H9 (cell line): ENCODE measurements around the gene TBL1X. TPM values are rescaled to one million over a fixed set of nuclear protein-coding genes. Genes with fewer than 3 reads are reported as not detected.

Experiments
- DNase-seq: peaks from one replicate; pipeline ENCODE4 v3.0.0-alpha.2; 2017
- H2AFZ ChIP-seq: one replicate; pipeline ENCODE4 v1.6.1; 2013; ENCODE audit warnings: mild to moderate bottlenecking, low read length, control low read depth, moderate library complexity
- H2AK5ac ChIP-seq: 2 replicates; pipeline ENCODE4 v1.6.1; 2013; ENCODE audit warnings: low read length, control low read depth, mixed read lengths; ENCODE audit not compliant: insufficient read length
- H2BK120ac ChIP-seq: one replicate; pipeline ENCODE4 v1.6.1; 2013; ENCODE audit warnings: low read depth, mild to moderate bottlenecking, low read length, control low read depth, inconsistent platforms; ENCODE audit not compliant: poor library complexity, severe bottlenecking
- H2BK12ac ChIP-seq: 2 replicates; pipeline ENCODE4 v1.6.1; 2013; ENCODE audit warnings: low read length, control low read depth, mixed read lengths, low read depth; ENCODE audit not compliant: insufficient read length
- H2BK15ac ChIP-seq: 2 replicates; pipeline ENCODE4 v1.6.1; 2013; ENCODE audit warnings: low read depth, low read length, control low read depth
- H2BK20ac ChIP-seq: one replicate; pipeline ENCODE4 v1.6.1; 2013; ENCODE audit warnings: low read depth, mild to moderate bottlenecking, low read length, control low read depth, inconsistent platforms; ENCODE audit not compliant: poor library complexity, severe bottlenecking
- H2BK5ac ChIP-seq: 2 replicates; pipeline ENCODE4 v1.6.1; 2013; ENCODE audit warnings: low read length, control low read depth, mixed read lengths; ENCODE audit not compliant: insufficient read length
- H3K14ac ChIP-seq: 2 replicates; pipeline ENCODE4 v1.6.1; 2013; ENCODE audit warnings: low read length, control low read depth; ENCODE audit not compliant: insufficient read depth
- H3K18ac ChIP-seq: 2 replicates; pipeline ENCODE4 v1.6.1; 2013; ENCODE audit warnings: low read depth, mild to moderate bottlenecking, mixed read lengths, low read length, control low read depth; ENCODE audit not compliant: insufficient read length
- H3K23ac ChIP-seq: 2 replicates; pipeline ENCODE4 v1.6.1; 2013; ENCODE audit warnings: low read length, control low read depth, mixed read lengths, low read depth; ENCODE audit not compliant: insufficient read length
- H3K23me2 ChIP-seq: 2 replicates; pipeline ENCODE4 v1.6.1; 2013; ENCODE audit warnings: low read depth, mild to moderate bottlenecking, mixed read lengths, low read length, control low read depth; ENCODE audit not compliant: insufficient read length, poor library complexity, severe bottlenecking
- H3K27ac ChIP-seq: 2 replicates; pipeline ENCODE4 v1.5.1; 2013; ENCODE audit warnings: low read length, control low read depth, mixed read lengths, low read depth; ENCODE audit not compliant: insufficient read length
- H3K27me3 ChIP-seq: 2 replicates; pipeline ENCODE4 v1.6.1; 2013; ENCODE audit warnings: low read length, control low read depth, inconsistent platforms; ENCODE audit not compliant: insufficient read depth
- H3K4ac ChIP-seq: 2 replicates; pipeline ENCODE4 v1.6.1; 2013; ENCODE audit warnings: low read depth, mild to moderate bottlenecking, control low read depth, inconsistent platforms, low read length, moderate library complexity
- H3K4me1 ChIP-seq: 2 replicates; pipeline ENCODE4 v1.6.1; 2013; ENCODE audit warnings: low read length, control low read depth, inconsistent platforms; ENCODE audit not compliant: insufficient read depth
- H3K4me2 ChIP-seq: 2 replicates; pipeline ENCODE4 v1.6.1; 2013; ENCODE audit warnings: low read length, control low read depth, mixed read lengths; ENCODE audit not compliant: insufficient read length, insufficient read depth
- H3K56ac ChIP-seq: 2 replicates; pipeline ENCODE4 v1.6.1; 2013; ENCODE audit warnings: low read depth, mild to moderate bottlenecking, mixed read lengths, low read length, control low read depth; ENCODE audit not compliant: insufficient read length
- H3K79me1 ChIP-seq: 2 replicates; pipeline ENCODE4 v1.6.1; 2013; ENCODE audit warnings: low read depth, mild to moderate bottlenecking, moderate library complexity, low read length, control low read depth, inconsistent platforms; ENCODE audit not compliant: insufficient read depth, poor library complexity, severe bottlenecking
- H3K79me2 ChIP-seq: 2 replicates; pipeline ENCODE4 v1.6.1; 2013; ENCODE audit warnings: low read length, control low read depth, inconsistent platforms; ENCODE audit not compliant: insufficient read depth
- H3K9ac ChIP-seq: 2 replicates; pipeline ENCODE4 v1.6.1; 2013; ENCODE audit warnings: low read length, control low read depth, mixed read lengths; ENCODE audit not compliant: insufficient read length; ENCODE audit errors: extremely low read depth
- H3K9me3 ChIP-seq: one replicate; pipeline ENCODE4 v1.6.1; 2013; ENCODE audit warnings: low read depth, low read length, inconsistent platforms; ENCODE audit not compliant: control insufficient read depth
- H3T11ph ChIP-seq: one replicate; pipeline ENCODE4 v1.6.1; 2013; ENCODE audit warnings: mild to moderate bottlenecking, low read length, control low read depth, inconsistent platforms
- H4K20me1 ChIP-seq: one replicate; pipeline ENCODE4 v1.6.1; 2013; ENCODE audit not compliant: control insufficient read depth, insufficient read length, insufficient read depth
- H4K5ac ChIP-seq: 2 replicates; pipeline ENCODE4 v1.6.1; 2013; ENCODE audit warnings: low read depth, mild to moderate bottlenecking, mixed read lengths, low read length, control low read depth; ENCODE audit not compliant: insufficient read length
- H4K8ac ChIP-seq: replicated peaks from 2 replicates; pipeline ENCODE4 v1.6.1; 2013; ENCODE audit warnings: low read length, control low read depth, mixed read lengths, low read depth; ENCODE audit not compliant: insufficient read length
- H4K91ac ChIP-seq: 2 replicates; pipeline ENCODE4 v1.6.1; 2013; ENCODE audit warnings: low read depth, mild to moderate bottlenecking, moderate library complexity, mixed read lengths, low read length, control low read depth; ENCODE audit not compliant: insufficient read length
- H3K27ac Mint-ChIP-seq, 3 experiments: 2 replicates in 2 of 3; 3 replicates in 1 of 3; pipeline ENCODE4 v1.8.0; 2020 to 2021; ENCODE audit warnings: mixed read lengths in 3 of 3, mild to moderate bottlenecking in 1 of 3, moderate library complexity in 1 of 3
- H3K27me3 Mint-ChIP-seq: 2 replicates; pipeline ENCODE4 v1.8.0; 2021; ENCODE audit warnings: low read depth, mild to moderate bottlenecking, moderate library complexity, mixed read lengths
- H3K36me3 Mint-ChIP-seq, 3 experiments: 2 replicates in 2 of 3; 3 replicates in 1 of 3; pipeline ENCODE4 v1.8.0; 2020 to 2021; ENCODE audit warnings: low read depth in 3 of 3, mixed read lengths in 3 of 3; ENCODE audit not compliant: insufficient read depth in 1 of 3
- H3K4me1 Mint-ChIP-seq, 2 experiments: 2 replicates each; pipeline ENCODE4 v1.8.0; 2020; ENCODE audit warnings: mixed read lengths in 2 of 2
- H3K4me3 Mint-ChIP-seq, 2 experiments: 2 replicates in 1 of 2; 3 replicates in 1 of 2; pipeline ENCODE4 v1.8.0; 2020 to 2021; ENCODE audit warnings: mild to moderate bottlenecking in 2 of 2, mixed read lengths in 2 of 2, moderate library complexity in 1 of 2
- H3K9me3 Mint-ChIP-seq, 2 experiments: 2 replicates in 1 of 2; 3 replicates in 1 of 2; pipeline ENCODE4 v1.8.0; 2020; ENCODE audit warnings: mild to moderate bottlenecking in 2 of 2, mixed read lengths in 2 of 2, moderate library complexity in 1 of 2
- WGBS: extraction: QIAGEN DNeasy Blood & Tissue Kit; methylation state at CpG from one replicate; pipeline ENCODE4 v1.1.7; 2013; ENCODE audit warnings: missing lambda C conversion rate, low lambda C conversion rate, mixed read lengths; ENCODE audit not compliant: insufficient read length; ENCODE audit errors: extremely low coverage; 5-methylcytosine and 5-hydroxymethylcytosine counted together
- total RNA-seq: library from RNA; stranded (reverse); gene quantifications from 2 replicates; pipeline ENCODE4 v1.2.1, GENCODE V29; 2021
- TF ChIP-seq, protein P1 (sequence below): fragments of 200-600 bp; sonication (generic); conservative IDR thresholded peaks from 3 replicates; pipeline ENCODE4 v1.8.0; 2021; ENCODE audit warnings: antibody characterized with exemption, mild to moderate bottlenecking

TBL1X gene
- total RNA-seq, 1 experiment from 2014 or later: 24.1 TPM

DNA sequence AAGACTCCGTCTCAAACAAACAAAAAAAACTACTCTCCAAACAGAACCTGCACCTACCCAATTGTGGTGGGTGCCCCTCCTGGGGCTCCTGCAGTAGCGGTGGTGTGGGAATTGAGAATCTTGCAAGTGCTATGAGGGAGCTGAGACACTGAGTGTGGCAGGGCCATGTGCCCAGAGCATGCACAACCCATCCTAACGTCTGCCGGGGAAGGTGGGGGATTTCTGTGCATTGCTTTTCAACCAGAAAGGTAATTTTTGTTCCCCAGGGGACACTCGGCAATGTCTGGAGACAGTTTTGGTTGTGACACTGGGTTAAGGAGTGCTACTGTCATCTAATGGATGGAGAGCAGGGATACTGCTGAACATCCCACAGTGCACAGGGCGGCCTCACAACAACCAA lies 35.7 kb downstream of the TBL1X start:
- Histone ChIP-seq H3K18ac (no peak overlapping the region), H3K14ac (no peak overlapping the region), H4K20me1 (no peaks in the 10 kb centered on the region), H3K4me1 (no peaks in the 10 kb centered on the region), H3K23ac (no peak overlapping the region), H4K91ac (no peak overlapping the region), H3T11ph (no peak overlapping the region), H4K5ac (no peak overlapping the region), H3K56ac (no peak overlapping the region), H3K9ac (no peak overlapping the region), H3K9me3 (no peaks in the 10 kb centered on the region), H3K27ac (no peak overlapping the region), H2BK5ac (no peak overlapping the region), H3K4me2 (no peak overlapping the region), H2BK120ac (no peak overlapping the region), H2AFZ (no peak overlapping the region), H4K8ac (no peak overlapping the region), H3K23me2 (no peaks in the 10 kb centered on the region), H2BK15ac (no peak overlapping the region), H2BK12ac (no peak overlapping the region), H2BK20ac (no peak overlapping the region), H3K79me1 (peaks cover 11% of the 10 kb centered on the region), H2AK5ac (no peak overlapping the region), H3K27me3 (no peaks in the 10 kb centered on the region), H3K4ac (no peak overlapping the region), H3K79me2 (no peaks in the 10 kb centered on the region; the same call in 1 of the 2 replicates)
- no peak overlapping the region for H3K4me3 Mint-ChIP-seq
- H3K36me3 Mint-ChIP-seq: peaks cover 37 to 46% (median 40%) of the 10 kb centered on the region in 3 experiments
- no peaks in the 10 kb centered on the region for H3K4me1 Mint-ChIP-seq
- no peaks in the 10 kb centered on the region for H3K27me3 Mint-ChIP-seq
- H3K27ac Mint-ChIP-seq: no peak overlapping the region; a peak in 2 of 7 replicates
- no CpG with 5 or more reads among the region's 6 CpGs for WGBS
- peaks cover 6 to 51% of the 10 kb centered on the region in 2 experiments for H3K9me3 Mint-ChIP-seq
- TF ChIP-seq, protein P1, sequence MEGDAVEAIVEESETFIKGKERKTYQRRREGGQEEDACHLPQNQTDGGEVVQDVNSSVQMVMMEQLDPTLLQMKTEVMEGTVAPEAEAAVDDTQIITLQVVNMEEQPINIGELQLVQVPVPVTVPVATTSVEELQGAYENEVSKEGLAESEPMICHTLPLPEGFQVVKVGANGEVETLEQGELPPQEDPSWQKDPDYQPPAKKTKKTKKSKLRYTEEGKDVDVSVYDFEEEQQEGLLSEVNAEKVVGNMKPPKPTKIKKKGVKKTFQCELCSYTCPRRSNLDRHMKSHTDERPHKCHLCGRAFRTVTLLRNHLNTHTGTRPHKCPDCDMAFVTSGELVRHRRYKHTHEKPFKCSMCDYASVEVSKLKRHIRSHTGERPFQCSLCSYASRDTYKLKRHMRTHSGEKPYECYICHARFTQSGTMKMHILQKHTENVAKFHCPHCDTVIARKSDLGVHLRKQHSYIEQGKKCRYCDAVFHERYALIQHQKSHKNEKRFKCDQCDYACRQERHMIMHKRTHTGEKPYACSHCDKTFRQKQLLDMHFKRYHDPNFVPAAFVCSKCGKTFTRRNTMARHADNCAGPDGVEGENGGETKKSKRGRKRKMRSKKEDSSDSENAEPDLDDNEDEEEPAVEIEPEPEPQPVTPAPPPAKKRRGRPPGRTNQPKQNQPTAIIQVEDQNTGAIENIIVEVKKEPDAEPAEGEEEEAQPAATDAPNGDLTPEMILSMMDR: no peak
- DNase-seq: no peak
